B cell (primary cell): ENCODE data around the gene PLEKHA8. TPM values are rescaled to one million over a fixed set of nuclear protein-coding genes. Genes with fewer than 3 reads are reported as not detected.

Experiments
- ATAC-seq: fragments of 200-7000 bp; cut with Tn5 transposase; one replicate; pipeline ENCODE4 v1.10.0; 2021; ENCODE audit warnings: low read depth, mild to moderate bottlenecking, moderate number of reproducible peaks, moderate library complexity
- CTCF ChIA-PET: fragments of 350-600 bp; sonication (Branson Sonifier 250); formaldehyde crosslinking; loops from one replicate; lab custom pipeline; 2021; ENCODE audit warnings: antibody characterized with exemption, inconsistent platforms; lab: Charles Lee
- POLR2A ChIA-PET: fragments of 350-600 bp; sonication (Branson Sonifier 250); formaldehyde crosslinking; loops from one replicate; lab custom pipeline; 2021; ENCODE audit warnings: antibody characterized with exemption; lab: Charles Lee
- DNase-seq: peaks from one replicate; pipeline ENCODE4 v3.0.0; 2013
- H2AFZ ChIP-seq: 2 replicates; pipeline ENCODE4 v1.6.1; 2012; ENCODE audit warnings: mild to moderate bottlenecking, low read depth, low read length; ENCODE audit not compliant: insufficient read depth, poor library complexity, severe bottlenecking
- H3K27ac ChIP-seq, 2 donors: 1 replicate in 1 of 2; 2 replicates in 1 of 2; pipeline ENCODE4 v1.5.1; 2012 to 2013; ENCODE audit warnings: low read length in 2 of 2, mild to moderate bottlenecking in 2 of 2, moderate library complexity in 1 of 2
- H3K27me3 ChIP-seq, 4 experiments: fragments of 200-600 bp in 1 of 4; sonication (generic) in 1 of 4; replicated peaks in 1 of 4; 1 replicate in 2 of 4; 2 replicates in 2 of 4; pipeline versions ENCODE4 v1.6.1 to v1.7.0; 2013 to 2016; ENCODE audit warnings: low read length in 3 of 4, mild to moderate bottlenecking in 2 of 4, mixed read lengths in 1 of 4, moderate library complexity in 1 of 4; ENCODE audit not compliant: insufficient read depth in 4 of 4, control insufficient read depth in 3 of 4; ENCODE audit errors: control extremely low read depth in 1 of 4
- H3K36me3 ChIP-seq, 2 experiments: replicated peaks in 1 of 2; 1 replicate in 1 of 2; 2 replicates in 1 of 2; pipeline versions ENCODE4 v1.6.1 to v1.7.1; 2013; ENCODE audit warnings: low read length in 1 of 2; ENCODE audit not compliant: insufficient read depth in 2 of 2, control insufficient read depth in 1 of 2; ENCODE audit errors: control extremely low read depth in 1 of 2, extremely low read depth in 1 of 2
- H3K4me1 ChIP-seq, 2 donors: fragments of 200-600 bp in 1 of 2; sonication (generic) in 1 of 2; 1 replicate in 1 of 2; 2 replicates in 1 of 2; pipeline versions ENCODE4 v1.5.1 to v1.6.1; 2013 to 2017; ENCODE audit warnings: low read length in 2 of 2; ENCODE audit not compliant: control insufficient read depth in 2 of 2, insufficient read depth in 2 of 2
- H3K4me2 ChIP-seq: replicated peaks from 2 replicates; pipeline ENCODE3; 2012; ENCODE audit warnings: mild to moderate bottlenecking, low read depth, low read length; ENCODE audit not compliant: poor library complexity, severe bottlenecking
- H3K4me3 ChIP-seq, 5 experiments: fragments of 200-600 bp in 1 of 5; sonication (generic) in 1 of 5; 1 replicate in 3 of 5; 2 replicates in 2 of 5; pipeline versions ENCODE4 v1.5.1 to v1.7.0; 2011 to 2016; ENCODE audit warnings: low read length in 4 of 5, mild to moderate bottlenecking in 4 of 5, low read depth in 2 of 5, control low read depth in 1 of 5, moderate library complexity in 1 of 5; ENCODE audit not compliant: insufficient read depth in 1 of 5; ENCODE audit errors: control extremely low read depth in 1 of 5, extremely low read depth in 1 of 5
- H3K79me2 ChIP-seq: fragments of 200-600 bp; sonication (generic); one replicate; pipeline ENCODE4 v1.6.0; 2016; ENCODE audit warnings: low read length; ENCODE audit not compliant: control insufficient read depth, insufficient read depth
- H3K9ac ChIP-seq: fragments of 200-600 bp; sonication (generic); 2 replicates; pipeline ENCODE4 v1.6.1; 2017; ENCODE audit warnings: mild to moderate bottlenecking, low read length, moderate library complexity
- H3K9me3 ChIP-seq, 3 donors: one replicate each; pipeline versions ENCODE4 v1.6.1 to v1.7.1; 2013; ENCODE audit warnings: low read length in 2 of 3; ENCODE audit not compliant: control insufficient read depth in 2 of 3, insufficient read depth in 1 of 3; ENCODE audit errors: control extremely low read depth in 1 of 3
- H4K20me1 ChIP-seq: 2 replicates; pipeline ENCODE4 v1.6.0; 2012; ENCODE audit warnings: mild to moderate bottlenecking, low read length; ENCODE audit not compliant: insufficient read depth, control insufficient read depth, poor library complexity, severe bottlenecking
- H3K27ac Mint-ChIP-seq: one replicate; pipeline ENCODE4 v1.8.0; 2021; ENCODE audit warnings: mixed read lengths
- H3K27me3 Mint-ChIP-seq: one replicate; pipeline ENCODE4 v1.8.0; 2021; ENCODE audit warnings: mixed read lengths
- H3K4me1 Mint-ChIP-seq: one replicate; pipeline ENCODE4 v1.8.0; 2021; ENCODE audit warnings: mixed read lengths
- H3K4me3 Mint-ChIP-seq: one replicate; pipeline ENCODE4 v1.8.0; 2021; ENCODE audit warnings: mixed read lengths
- H3K9me3 Mint-ChIP-seq: one replicate; pipeline ENCODE4 v1.8.0; 2022; ENCODE audit warnings: mixed read lengths; ENCODE audit not compliant: insufficient read depth
- CTCF ChIP-seq: fragments of 200-600 bp; IDR thresholded peaks from one replicate; pipeline ENCODE4 v1.8.0; 2022; ENCODE audit warnings: antibody characterized with exemption, mild to moderate bottlenecking
- EZH2 ChIP-seq: IDR thresholded peaks from 2 replicates; pipeline ENCODE4 v1.6.1; 2012; ENCODE audit warnings: borderline replicate concordance, low read depth, mild to moderate bottlenecking, moderate library complexity, low read length; ENCODE audit not compliant: insufficient read depth, poor library complexity, severe bottlenecking
- WGBS: methylation state at CpG from one replicate; pipeline ENCODE4 v1.1.5; 2013; ENCODE audit warnings: missing lambda C conversion rate; ENCODE audit not compliant: insufficient coverage; 5-methylcytosine and 5-hydroxymethylcytosine counted together
- intact Hi-C: fragments of 100-400 bp; cut with micrococcal nuclease; formaldehyde crosslinking; loops from one replicate; pipeline ENCODE4 v1.10.0; 2022
- polyA plus RNA-seq: library from polyadenylated mRNA; depleted of rRNA; stranded (reverse); fragments of >200 nt; gene quantifications from 2 replicates; pipeline ENCODE4 v1.2.3, GENCODE V29; 2012
- total RNA-seq, 2 donors: library from RNA; stranded (reverse); fragments of 120-200 nt in 1 of 2; gene quantifications; 1 replicate in 1 of 2; 2 replicates in 1 of 2; pipeline versions ENCODE4 v1.2.3 to v1.2.4, GENCODE V29; 2013 to 2022

The PLEKHA8 gene
- total and polyA plus RNA-seq, 2 donors (not counting 1 experiment from before 2014, with no cell fraction given), result 1.7 to 10.5 TPM

- POLR2A ChIA-PET, result interaction anchor here (0.7 kb wide), 1 partner anchor 85 kb away, joined by 4 read pairs; no protein-coding TSS in a partner anchor
- Mint-ChIP-seq H3K27ac (no peak overlapping the region), H3K9me3 (peaks cover 5% of the 10 kb centered on the region), H3K27me3 (no peaks in the 10 kb centered on the region), H3K4me1 (peaks cover 18% of the 10 kb centered on the region), H3K4me3 (no peak overlapping the region)
- 98% methylated on average over 3 of the region's 4 CpGs for WGBS
- Histone ChIP-seq H3K27ac (no peak overlapping the region), H3K79me2 (no peaks in the 10 kb centered on the region), H4K20me1 (no peaks in the 10 kb centered on the region), H3K4me2 (no peak overlapping the region), H3K9me3 (peaks cover 0 to 10% (median 0%) of the 10 kb centered on the region in 3 donors), H3K4me3 (no peak overlapping the region), H3K27me3 (no peaks in the 10 kb centered on the region), H3K4me1 (peaks cover 11 to 15% of the 10 kb centered on the region in 2 donors), H3K36me3 (no peaks in the 10 kb centered on the region), H3K9ac (no peak overlapping the region), H2AFZ (no peak overlapping the region)
- intact Hi-C loops, result no loop called here
- CTCF ChIA-PET, result no interaction called here
- DNase-seq (no peak), ATAC-seq (no peak)
- TF ChIP-seq CTCF (no peak), EZH2 (no peak)
Measured at GRCh38 chr7:30117896-30118295, 89.7 kb downstream of the PLEKHA8 start.

- ATAC-seq, result no peak
- peaks cover 9% of the 10 kb centered on the region for H3K4me1 Mint-ChIP-seq
- 74% methylated on average over 3 of the region's 4 CpGs for WGBS
Measured at GRCh38 chr7:30119890-30120577, 91.8 kb downstream of the PLEKHA8 start.

More at GRCh38 chr7:30119890-30120577, 91.8 kb downstream of the PLEKHA8 start:
- Histone ChIP-seq H3K4me3 (no peak overlapping the region), H3K36me3 (no peaks in the 10 kb centered on the region), H3K4me2 (no peak overlapping the region), H3K9ac (no peak overlapping the region), H3K27me3 (no peaks in the 10 kb centered on the region), H2AFZ (no peak overlapping the region), H3K27ac (no peak overlapping the region), H4K20me1 (no peaks in the 10 kb centered on the region), H3K4me1 (peaks cover under 1 to 6% of the 10 kb centered on the region in 2 donors), H3K9me3 (peaks cover 0 to 3% (median 0%) of the 10 kb centered on the region in 3 donors), H3K79me2 (no peaks in the 10 kb centered on the region)
- POLR2A ChIA-PET, result interaction anchor here (0.7 kb wide), 1 partner anchor 552 kb away, joined by 3 read pairs; no protein-coding TSS in a partner anchor
- TF ChIP-seq EZH2 (no peak), CTCF (no peak)
- CTCF ChIA-PET, result interaction anchor here (1.2 kb wide), 1 partner anchor 9 kb away, joined by 3 read pairs; no protein-coding TSS in a partner anchor
- Mint-ChIP-seq H3K27ac (no peak overlapping the region), H3K9me3 (no peaks in the 10 kb centered on the region), H3K4me3 (no peak overlapping the region), H3K27me3 (no peaks in the 10 kb centered on the region)
- no peak for DNase-seq
- intact Hi-C loops, result no loop called here
